HepG2 (cell line): ENCODE data around the gene PSMB10. TPM values are rescaled to one million over a fixed set of nuclear protein-coding genes. Genes with fewer than 3 reads are reported as not detected.
A peak's percentile ranks its signal among the peaks of the same experiment; 100 is the strongest.

ENCODE experiments used
- ASH2L ChIP-seq: fragments of 300-600, 200-600 bp; sonication (generic); IDR thresholded peaks from 2 replicates; pipeline ENCODE4 v1.7.0; 2017; ENCODE audit warnings: low read depth, mild to moderate bottlenecking, moderate library complexity, mixed read lengths, low read length; ENCODE audit not compliant: insufficient read length
- CENPX ChIP-seq: sonication (generic); formaldehyde crosslinking; IDR thresholded peaks from 2 replicates; pipeline ENCODE4 v1.9.0; 2021; ENCODE audit warnings: mild to moderate bottlenecking, missing genetic modification reagents, moderate library complexity
- FOSL2 ChIP-seq: sonication (generic); formaldehyde crosslinking; IDR thresholded peaks from 2 replicates; pipeline ENCODE4 v1.4.0; 2020; ENCODE audit warnings: missing genetic modification reagents
- FOXK1 ChIP-seq: sonication (generic); formaldehyde crosslinking; IDR thresholded peaks from 2 replicates; pipeline ENCODE4 v1.4.0; 2020; ENCODE audit warnings: low read depth, missing genetic modification reagents, borderline replicate concordance
- HCFC1 ChIP-seq: fragments of 150-350 bp; IDR thresholded peaks from 2 replicates; pipeline ENCODE4 v1.6.1; 2014; ENCODE audit warnings: low read depth, low read length
- MTERF4 ChIP-seq: sonication (generic); formaldehyde crosslinking; IDR thresholded peaks from 2 replicates; pipeline ENCODE4 v1.8.0; 2023; ENCODE audit warnings: mild to moderate bottlenecking, missing genetic modification reagents
- MYPOP ChIP-seq: sonication (generic); formaldehyde crosslinking; IDR thresholded peaks from 2 replicates; pipeline ENCODE4 v1.8.1; 2023; ENCODE audit warnings: mild to moderate bottlenecking, moderate library complexity, missing genetic modification reagents
- NFYC ChIP-seq: IDR thresholded peaks from 2 replicates; pipeline ENCODE4 v1.6.1; 2016; ENCODE audit warnings: missing genetic modification reagents, missing compliant biosample characterization
- RCOR2 ChIP-seq: IDR thresholded peaks from 2 replicates; pipeline ENCODE4 v1.6.1; 2016; ENCODE audit warnings: missing biosample characterization, missing genetic modification reagents
- SMAD9 ChIP-seq: sonication (generic); formaldehyde crosslinking; IDR thresholded peaks from 2 replicates; pipeline ENCODE4 v1.5.1; 2020; ENCODE audit warnings: mild to moderate bottlenecking, missing genetic modification reagents
- TSC22D2 ChIP-seq: sonication (generic); formaldehyde crosslinking; IDR thresholded peaks from 2 replicates; pipeline ENCODE4 v1.5.1; 2020; ENCODE audit warnings: missing genetic modification reagents, mild to moderate bottlenecking, borderline replicate concordance
- ZNF589 ChIP-seq: sonication (generic); formaldehyde crosslinking; conservative IDR thresholded peaks from 2 replicates; pipeline ENCODE4 v1.8.0; 2022; ENCODE audit warnings: mild to moderate bottlenecking, moderate library complexity, missing genetic modification reagents
- ZNF781 ChIP-seq: sonication (generic); formaldehyde crosslinking; IDR thresholded peaks from 2 replicates; pipeline ENCODE4 v1.5.1; 2020; ENCODE audit warnings: borderline replicate concordance, mild to moderate bottlenecking, missing genetic modification reagents; ENCODE audit errors: not compliant biosample characterization
- ZSCAN25 ChIP-seq: sonication (generic); formaldehyde crosslinking; IDR thresholded peaks from 2 replicates; pipeline ENCODE4 v1.8.0; 2022; ENCODE audit warnings: mild to moderate bottlenecking, missing genetic modification reagents
- polyA plus RNA-seq, 8 experiments: library from polyadenylated mRNA; depleted of rRNA in 3 of 8; stranded (reverse) in 7 of 8; unstranded in 1 of 8; fragments of >200 nt; fragmentation: Illumina TruSeq in 4 of 8; extraction: Trizol in 4 of 8; gene quantifications; 2 replicates each; pipeline versions ENCODE4 v1.2.1 to v1.2.3, GENCODE V29; 2011 to 2016; ENCODE audit warnings: low read depth in 4 of 8, missing spikeins in 1 of 8, mixed read lengths in 1 of 8; ENCODE audit not compliant: insufficient read depth in 1 of 8
- total RNA-seq, 5 experiments: library from RNA; depleted of rRNA; stranded (reverse); fragments of >200 nt; fragmentation: Illumina TruSeq; extraction: Trizol; gene quantifications; 2 replicates each; pipeline ENCODE4 v1.2.3, GENCODE V29; 2016; ENCODE audit warnings: low read depth in 1 of 5
- TF ChIP-seq, protein P1 (sequence below): sonication (generic); formaldehyde crosslinking; IDR thresholded peaks from 2 replicates; pipeline ENCODE4 v1.4.0; 2020; ENCODE audit warnings: mild to moderate bottlenecking, missing genetic modification reagents, borderline replicate concordance
- TF ChIP-seq, protein P2 (sequence below): sonication (generic); formaldehyde crosslinking; IDR thresholded peaks from 2 replicates; pipeline ENCODE4 v1.5.1; 2020; ENCODE audit warnings: mild to moderate bottlenecking, moderate library complexity, missing genetic modification reagents
- TF ChIP-seq, protein P3 (sequence below): sonication (generic); formaldehyde crosslinking; IDR thresholded peaks from 2 replicates; pipeline ENCODE4 v1.4.0; 2020; ENCODE audit warnings: missing genetic modification reagents, borderline replicate concordance

The PSMB10 gene
- total and polyA plus RNA-seq, 2 of the 13 experiments (the other 11 are each of a cell fraction or from before 2014, with no cell fraction given) = 12.7 to 65.9 TPM

GRCh38 chr16:67968400-67969253 lies 32.0 kb upstream of the PSMB10 start, which contains the start of gene SLC12A4 (continued):
- TF ChIP-seq, protein P1, sequence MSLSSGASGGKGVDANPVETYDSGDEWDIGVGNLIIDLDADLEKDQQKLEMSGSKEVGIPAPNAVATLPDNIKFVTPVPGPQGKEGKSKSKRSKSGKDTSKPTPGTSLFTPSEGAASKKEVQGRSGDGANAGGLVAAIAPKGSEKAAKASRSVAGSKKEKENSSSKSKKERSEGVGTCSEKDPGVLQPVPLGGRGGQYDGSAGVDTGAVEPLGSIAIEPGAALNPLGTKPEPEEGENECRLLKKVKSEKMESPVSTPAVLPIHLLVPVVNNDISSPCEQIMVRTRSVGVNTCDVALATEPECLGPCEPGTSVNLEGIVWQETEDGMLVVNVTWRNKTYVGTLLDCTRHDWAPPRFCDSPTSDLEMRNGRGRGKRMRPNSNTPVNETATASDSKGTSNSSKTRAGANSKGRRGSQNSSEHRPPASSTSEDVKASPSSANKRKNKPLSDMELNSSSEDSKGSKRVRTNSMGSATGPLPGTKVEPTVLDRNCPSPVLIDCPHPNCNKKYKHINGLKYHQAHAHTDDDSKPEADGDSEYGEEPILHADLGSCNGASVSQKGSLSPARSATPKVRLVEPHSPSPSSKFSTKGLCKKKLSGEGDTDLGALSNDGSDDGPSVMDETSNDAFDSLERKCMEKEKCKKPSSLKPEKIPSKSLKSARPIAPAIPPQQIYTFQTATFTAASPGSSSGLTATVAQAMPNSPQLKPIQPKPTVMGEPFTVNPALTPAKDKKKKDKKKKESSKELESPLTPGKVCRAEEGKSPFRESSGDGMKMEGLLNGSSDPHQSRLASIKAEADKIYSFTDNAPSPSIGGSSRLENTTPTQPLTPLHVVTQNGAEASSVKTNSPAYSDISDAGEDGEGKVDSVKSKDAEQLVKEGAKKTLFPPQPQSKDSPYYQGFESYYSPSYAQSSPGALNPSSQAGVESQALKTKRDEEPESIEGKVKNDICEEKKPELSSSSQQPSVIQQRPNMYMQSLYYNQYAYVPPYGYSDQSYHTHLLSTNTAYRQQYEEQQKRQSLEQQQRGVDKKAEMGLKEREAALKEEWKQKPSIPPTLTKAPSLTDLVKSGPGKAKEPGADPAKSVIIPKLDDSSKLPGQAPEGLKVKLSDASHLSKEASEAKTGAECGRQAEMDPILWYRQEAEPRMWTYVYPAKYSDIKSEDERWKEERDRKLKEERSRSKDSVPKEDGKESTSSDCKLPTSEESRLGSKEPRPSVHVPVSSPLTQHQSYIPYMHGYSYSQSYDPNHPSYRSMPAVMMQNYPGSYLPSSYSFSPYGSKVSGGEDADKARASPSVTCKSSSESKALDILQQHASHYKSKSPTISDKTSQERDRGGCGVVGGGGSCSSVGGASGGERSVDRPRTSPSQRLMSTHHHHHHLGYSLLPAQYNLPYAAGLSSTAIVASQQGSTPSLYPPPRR (CRISPR knock-in tag) = 0 out of 2 replicates have a peak, but pooled peaks have one; percentile 37
- TF ChIP-seq TSC22D2 (CRISPR knock-in tag) (0 out of 2 replicates have a peak, but pooled peaks have one; percentile 65), ZNF589 (CRISPR knock-in tag) (0 out of 2 replicates have a peak, but pooled peaks have one; percentile 7), ZNF781 (CRISPR knock-in tag) (peak; percentile 35), HCFC1 (peak; percentile 5; the same call in 1 of the 2 replicates), ZSCAN25 (CRISPR knock-in tag) (peak; percentile 75), RCOR2 (CRISPR knock-in tag) (peak; percentile 100), CENPX (CRISPR knock-in tag) (no peak), FOXK1 (CRISPR knock-in tag) (peak; percentile 37; the same call in 1 of the 2 replicates), MTERF4 (CRISPR knock-in tag) (no peak), NFYC (0 out of 2 replicates have a peak, but pooled peaks have one; percentile 24), ASH2L (peak; percentile 83), FOSL2 (peak; percentile 76), MYPOP (0 out of 2 replicates have a peak, but pooled peaks have one; percentile 76), SMAD9 (CRISPR knock-in tag) (no peak)
- TF ChIP-seq, protein P2, sequence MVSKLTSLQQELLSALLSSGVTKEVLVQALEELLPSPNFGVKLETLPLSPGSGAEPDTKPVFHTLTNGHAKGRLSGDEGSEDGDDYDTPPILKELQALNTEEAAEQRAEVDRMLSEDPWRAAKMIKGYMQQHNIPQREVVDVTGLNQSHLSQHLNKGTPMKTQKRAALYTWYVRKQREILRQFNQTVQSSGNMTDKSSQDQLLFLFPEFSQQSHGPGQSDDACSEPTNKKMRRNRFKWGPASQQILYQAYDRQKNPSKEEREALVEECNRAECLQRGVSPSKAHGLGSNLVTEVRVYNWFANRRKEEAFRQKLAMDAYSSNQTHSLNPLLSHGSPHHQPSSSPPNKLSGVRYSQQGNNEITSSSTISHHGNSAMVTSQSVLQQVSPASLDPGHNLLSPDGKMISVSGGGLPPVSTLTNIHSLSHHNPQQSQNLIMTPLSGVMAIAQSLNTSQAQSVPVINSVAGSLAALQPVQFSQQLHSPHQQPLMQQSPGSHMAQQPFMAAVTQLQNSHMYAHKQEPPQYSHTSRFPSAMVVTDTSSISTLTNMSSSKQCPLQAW (CRISPR knock-in tag) = peak; percentile 86
- TF ChIP-seq, protein P3, sequence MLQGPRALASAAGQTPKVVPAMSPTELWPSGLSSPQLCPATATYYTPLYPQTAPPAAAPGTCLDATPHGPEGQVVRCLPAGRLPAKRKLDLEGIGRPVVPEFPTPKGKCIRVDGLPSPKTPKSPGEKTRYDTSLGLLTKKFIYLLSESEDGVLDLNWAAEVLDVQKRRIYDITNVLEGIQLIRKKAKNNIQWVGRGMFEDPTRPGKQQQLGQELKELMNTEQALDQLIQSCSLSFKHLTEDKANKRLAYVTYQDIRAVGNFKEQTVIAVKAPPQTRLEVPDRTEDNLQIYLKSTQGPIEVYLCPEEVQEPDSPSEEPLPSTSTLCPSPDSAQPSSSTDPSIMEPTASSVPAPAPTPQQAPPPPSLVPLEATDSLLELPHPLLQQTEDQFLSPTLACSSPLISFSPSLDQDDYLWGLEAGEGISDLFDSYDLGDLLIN (CRISPR knock-in tag) = 0 out of 2 replicates have a peak, but pooled peaks have one; percentile 29
